ENCODE measurements around the gene PNPLA2.

The PNPLA2 gene

GRCh38 chr11:811446-812245 is 7.1 kb upstream of the PNPLA2 start:
- H3K9me3 Mint-ChIP-seq: no peaks in the 10 kb centered on the region
- peaks cover 14% of the 10 kb centered on the region for H3K4me1 Mint-ChIP-seq (ENCODE audit: low read depth)
- DNase-seq (ENCODE audit: low spot score): no peak
- H3K4me3 Mint-ChIP-seq: peak overlapping the region; percentile 88
- H3K27me3 Mint-ChIP-seq (ENCODE audit: low read depth): no peaks in the 10 kb centered on the region
- peak overlapping the region; percentile 55 for H3K27ac Mint-ChIP-seq
- peaks cover 33% of the 10 kb centered on the region for H3K36me3 Mint-ChIP-seq (ENCODE audit: low read depth)

GRCh38 chr11:812390-812789 is 6.3 kb upstream of the PNPLA2 start:
- H3K4me3 Mint-ChIP-seq: peak overlapping the region; percentile 29
- peak overlapping the region; percentile 57 for H3K27ac Mint-ChIP-seq
- no peaks in the 10 kb centered on the region for H3K9me3 Mint-ChIP-seq
- DNase-seq (ENCODE audit: low spot score): no peak
- peaks cover 33% of the 10 kb centered on the region for H3K36me3 Mint-ChIP-seq (ENCODE audit: low read depth)
- peaks cover 14% of the 10 kb centered on the region for H3K4me1 Mint-ChIP-seq (ENCODE audit: low read depth)
- H3K27me3 Mint-ChIP-seq (ENCODE audit: low read depth): no peaks in the 10 kb centered on the region

DNA sequence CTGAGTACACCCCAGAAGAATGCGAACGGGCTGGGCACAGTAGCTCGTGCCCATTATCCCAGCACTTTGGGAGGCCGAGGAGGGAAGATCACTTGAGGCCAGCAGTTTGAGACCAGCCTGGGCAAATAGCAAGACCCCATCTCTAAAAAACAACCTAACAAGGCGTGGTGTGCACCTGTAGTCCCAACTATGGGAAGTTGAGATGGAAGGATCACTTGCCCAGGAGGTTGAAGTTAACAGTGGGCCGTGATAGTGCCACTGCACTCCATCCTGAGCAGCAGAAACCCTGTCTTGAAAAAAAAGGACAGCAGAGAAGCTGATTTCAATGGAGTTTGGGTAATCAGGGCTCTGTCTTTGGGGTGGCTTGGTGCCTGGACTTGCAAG is 5.7 kb upstream of the PNPLA2 start:
- H3K9me3 Mint-ChIP-seq: no peaks in the 10 kb centered on the region
- peaks cover 33% of the 10 kb centered on the region for H3K36me3 Mint-ChIP-seq (ENCODE audit: low read depth)
- no peak overlapping the region for H3K27ac Mint-ChIP-seq
- peaks cover 11% of the 10 kb centered on the region for H3K4me1 Mint-ChIP-seq (ENCODE audit: low read depth)
- H3K27me3 Mint-ChIP-seq (ENCODE audit: low read depth): no peaks in the 10 kb centered on the region
- peak overlapping the region; percentile 29 for H3K4me3 Mint-ChIP-seq
- DNase-seq (ENCODE audit: low spot score): no peak

DNA sequence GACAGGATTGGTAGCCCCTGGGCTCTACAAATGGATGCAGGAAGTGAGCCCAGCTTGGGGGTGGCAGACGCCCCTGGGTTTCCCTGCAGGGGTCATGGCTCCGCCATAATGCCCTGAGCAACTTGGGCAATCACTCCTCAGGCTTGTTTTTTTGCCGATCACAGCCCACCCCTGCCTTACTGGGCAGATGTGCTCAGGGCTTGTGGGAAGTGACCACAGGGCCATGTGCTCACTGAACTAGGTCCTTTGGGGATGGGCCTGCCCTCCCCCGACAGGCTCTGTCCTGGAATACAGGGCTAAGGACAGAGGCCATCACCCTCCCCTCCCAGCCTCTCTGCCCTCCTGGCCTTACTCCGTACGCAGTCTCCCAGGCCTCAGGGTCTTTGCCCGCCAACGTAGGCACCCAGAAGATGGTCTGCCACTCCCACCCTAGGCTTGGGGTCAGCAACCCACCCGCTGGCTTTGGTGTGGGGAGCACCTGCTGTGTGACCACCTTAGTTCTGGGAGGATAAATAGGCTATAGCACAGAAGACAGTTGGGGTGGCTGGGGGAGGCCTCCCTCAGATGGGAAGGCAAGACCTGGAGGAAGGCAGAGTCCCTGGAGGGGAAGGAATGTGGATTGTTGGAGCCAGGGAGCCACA is 5.1 kb upstream of the PNPLA2 start:
- no peak overlapping the region for H3K4me3 Mint-ChIP-seq
- H3K36me3 Mint-ChIP-seq (ENCODE audit: low read depth): peaks cover 33% of the 10 kb centered on the region
- no peaks in the 10 kb centered on the region for H3K9me3 Mint-ChIP-seq
- H3K27ac Mint-ChIP-seq: peak overlapping the region; percentile 35
- H3K4me1 Mint-ChIP-seq (ENCODE audit: low read depth): peaks cover 11% of the 10 kb centered on the region
- no peaks in the 10 kb centered on the region for H3K27me3 Mint-ChIP-seq (ENCODE audit: low read depth)
- DNase-seq (ENCODE audit: low spot score): no peak

GRCh38 chr11:815675-816432 is 2.9 kb upstream of the PNPLA2 start:
- no peaks in the 10 kb centered on the region for H3K9me3 Mint-ChIP-seq
- no peak for DNase-seq (ENCODE audit: low spot score)
- H3K27ac Mint-ChIP-seq: no peak overlapping the region
- H3K36me3 Mint-ChIP-seq (ENCODE audit: low read depth): peaks cover 24% of the 10 kb centered on the region
- H3K27me3 Mint-ChIP-seq (ENCODE audit: low read depth): no peaks in the 10 kb centered on the region
- no peak overlapping the region for H3K4me3 Mint-ChIP-seq
- H3K4me1 Mint-ChIP-seq (ENCODE audit: low read depth): peaks cover 9% of the 10 kb centered on the region

DNA sequence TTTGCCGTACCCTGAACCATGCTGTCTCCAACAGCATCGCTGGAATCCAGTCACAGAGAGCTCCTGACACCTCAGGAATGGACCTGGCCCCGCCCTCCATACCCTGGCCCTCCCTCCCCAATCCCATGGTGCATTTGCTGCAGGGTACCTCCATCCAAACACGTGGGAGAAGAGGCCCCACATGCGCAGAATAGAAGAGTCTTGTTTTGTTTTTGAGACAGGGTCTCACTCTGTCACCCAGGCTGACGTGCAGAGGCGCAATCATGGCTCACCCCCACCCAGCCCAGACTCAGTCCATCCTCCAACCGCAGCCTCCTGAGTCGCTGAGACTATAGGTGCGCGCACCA is 2.3 kb upstream of the PNPLA2 start:
- no peaks in the 10 kb centered on the region for H3K9me3 Mint-ChIP-seq
- H3K27ac Mint-ChIP-seq: no peak overlapping the region
- no peak overlapping the region for H3K4me3 Mint-ChIP-seq
- H3K4me1 Mint-ChIP-seq (ENCODE audit: low read depth): peaks cover 7% of the 10 kb centered on the region
- no peak for DNase-seq (ENCODE audit: low spot score)
- H3K36me3 Mint-ChIP-seq (ENCODE audit: low read depth): peaks cover 19% of the 10 kb centered on the region
- no peaks in the 10 kb centered on the region for H3K27me3 Mint-ChIP-seq (ENCODE audit: low read depth)

GRCh38 chr11:819129-819931 is 616 bp downstream of the PNPLA2 start:
- Mint-ChIP-seq H3K36me3 (ENCODE audit: low read depth) (peaks cover 2% of the 10 kb centered on the region), H3K9me3 (no peaks in the 10 kb centered on the region), H3K4me1 (ENCODE audit: low read depth) (peaks cover 5% of the 10 kb centered on the region), H3K4me3 (peak overlapping the region; percentile 79), H3K27me3 (ENCODE audit: low read depth) (no peaks in the 10 kb centered on the region), H3K27ac (peak overlapping the region; percentile 82)
- peak; percentile 87 for DNase-seq (ENCODE audit: low spot score)

GRCh38 chr11:819943-820649 is 1.4 kb downstream of the PNPLA2 start:
- no peaks in the 10 kb centered on the region for H3K9me3 Mint-ChIP-seq
- H3K27me3 Mint-ChIP-seq (ENCODE audit: low read depth): no peaks in the 10 kb centered on the region
- H3K4me3 Mint-ChIP-seq: peak overlapping the region; percentile 79
- peaks cover 5% of the 10 kb centered on the region for H3K4me1 Mint-ChIP-seq (ENCODE audit: low read depth)
- H3K36me3 Mint-ChIP-seq (ENCODE audit: low read depth): peaks cover 6% of the 10 kb centered on the region
- peak; percentile 91 for DNase-seq (ENCODE audit: low spot score)
- H3K27ac Mint-ChIP-seq: peak overlapping the region; percentile 82

- Mint-ChIP-seq H3K27ac (peak overlapping the region; percentile 82), H3K4me1 (ENCODE audit: low read depth) (peaks cover 5% of the 10 kb centered on the region), H3K36me3 (ENCODE audit: low read depth) (peaks cover 10% of the 10 kb centered on the region), H3K27me3 (ENCODE audit: low read depth) (no peaks in the 10 kb centered on the region), H3K4me3 (peak overlapping the region; percentile 79), H3K9me3 (no peaks in the 10 kb centered on the region)
- DNase-seq (ENCODE audit: low spot score): no peak
These were observed 2.2 kb downstream of the PNPLA2 start for GRCh38 chr11:820655-821511.

DNA sequence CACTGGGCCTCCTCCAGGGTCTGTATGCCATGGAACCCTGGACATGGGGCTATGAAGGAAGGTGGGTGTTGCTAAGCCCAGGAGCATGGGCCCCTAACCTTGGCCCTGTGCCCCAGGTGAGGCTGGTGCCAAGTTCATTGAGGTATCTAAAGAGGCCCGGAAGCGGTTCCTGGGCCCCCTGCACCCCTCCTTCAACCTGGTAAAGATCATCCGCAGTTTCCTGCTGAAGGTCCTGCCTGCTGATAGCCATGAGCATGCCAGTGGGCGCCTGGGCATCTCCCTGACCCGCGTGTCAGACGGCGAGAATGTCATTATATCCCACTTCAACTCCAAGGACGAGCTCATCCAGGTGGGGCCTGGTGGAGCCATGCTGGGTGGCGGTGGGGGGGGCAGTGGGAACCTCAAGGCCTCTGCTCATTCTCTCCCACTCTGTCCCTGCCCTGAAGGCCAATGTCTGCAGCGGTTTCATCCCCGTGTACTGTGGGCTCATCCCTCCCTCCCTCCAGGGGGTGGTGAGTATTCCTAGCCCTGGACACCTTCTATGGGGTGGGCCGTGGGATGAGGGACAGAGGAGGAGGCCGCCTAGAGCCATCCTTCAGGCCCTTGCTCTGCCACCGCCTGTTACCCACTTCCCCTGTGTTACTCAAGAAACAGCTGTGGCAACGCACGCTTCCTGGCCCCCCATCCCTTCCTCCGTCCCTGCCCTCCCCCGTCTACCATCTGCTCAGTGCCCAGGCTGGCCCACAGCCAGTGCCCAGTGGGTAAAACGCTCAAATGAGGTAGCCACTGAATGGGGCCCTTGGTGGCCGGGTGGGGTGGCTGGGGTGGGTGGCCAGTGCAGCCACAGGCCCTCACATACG is 3.0 kb downstream of the PNPLA2 start:
- H3K9me3 Mint-ChIP-seq: no peaks in the 10 kb centered on the region
- no peaks in the 10 kb centered on the region for H3K27me3 Mint-ChIP-seq (ENCODE audit: low read depth)
- peaks cover 5% of the 10 kb centered on the region for H3K4me1 Mint-ChIP-seq (ENCODE audit: low read depth)
- H3K36me3 Mint-ChIP-seq (ENCODE audit: low read depth): peaks cover 10% of the 10 kb centered on the region
- peak overlapping the region; percentile 79 for H3K4me3 Mint-ChIP-seq
- DNase-seq (ENCODE audit: low spot score): no peak
- no peak overlapping the region for H3K27ac Mint-ChIP-seq

- peaks cover 10% of the 10 kb centered on the region for H3K36me3 Mint-ChIP-seq (ENCODE audit: low read depth)
These were observed 5.0 kb downstream of the PNPLA2 start for GRCh38 chr11:823441-824291.

More at GRCh38 chr11:823441-824291, 5.0 kb downstream of the PNPLA2 start:
- Mint-ChIP-seq H3K27me3 (ENCODE audit: low read depth) (peaks cover 11% of the 10 kb centered on the region), H3K4me3 (no peak overlapping the region), H3K27ac (no peak overlapping the region), H3K4me1 (ENCODE audit: low read depth) (peaks cover 15% of the 10 kb centered on the region), H3K9me3 (no peaks in the 10 kb centered on the region)
- DNase-seq (ENCODE audit: low spot score): no peak

Data from T-helper 2 cell treated with Interferon-gamma antibody and Interleukin-4, amounts not matched to agents 5 μg/mL and 100 μg/mL, for 36 hours (primary cell).